ENCODE measurements around the gene ETS1. TPM values are rescaled to one million over a fixed set of nuclear protein-coding genes. Genes with fewer than 3 reads are reported as not detected.

The ETS1 gene
- total RNA-seq, 1 donor from 2014 or later, result 55.9 TPM

DNA sequence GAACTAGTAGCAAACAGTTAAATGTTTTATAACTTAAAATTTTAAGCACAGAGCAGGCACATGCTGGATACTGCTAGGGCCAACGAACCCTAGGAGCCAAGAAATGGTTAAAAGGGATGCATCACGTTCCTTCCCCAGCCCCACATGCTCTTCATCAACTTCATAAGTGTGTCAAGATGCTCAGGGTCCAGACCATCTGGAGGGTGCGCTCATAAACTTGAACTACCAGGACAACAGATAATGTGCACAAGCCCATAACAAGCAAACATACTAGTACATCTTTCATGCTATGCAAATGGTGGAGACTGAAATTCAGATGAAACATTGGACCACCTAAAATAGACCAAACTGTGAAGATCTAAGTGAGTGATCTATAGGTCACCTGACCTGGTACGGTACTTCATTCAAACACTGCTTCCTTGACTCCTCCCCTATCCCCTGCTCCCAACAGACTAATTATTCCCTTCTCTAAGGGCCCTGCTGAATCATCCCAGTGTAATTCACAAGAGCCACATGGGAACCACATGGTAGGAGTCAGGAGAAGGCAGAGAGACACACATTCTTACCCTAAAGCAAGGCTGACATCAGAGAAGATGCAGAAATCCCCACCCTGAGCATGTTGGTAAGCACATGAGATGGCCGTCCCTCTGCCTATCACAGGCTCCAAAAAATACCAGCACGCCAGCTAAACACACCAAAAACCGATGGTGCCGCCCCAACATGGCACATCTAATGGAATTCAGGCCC is 83.9 kb downstream of the ETS1 start:
- Mint-ChIP-seq H3K4me3 (no peak overlapping the region), H3K36me3 (ENCODE audit: low read depth) (peaks cover 3% of the 10 kb centered on the region), H3K27me3 (ENCODE audit: low read depth) (peaks cover 84% of the 10 kb centered on the region), H3K9me3 (peaks cover 5% of the 10 kb centered on the region), H3K4me1 (peaks cover 65% of the 10 kb centered on the region), H3K27ac (ENCODE audit: unreplicated experiment) (no peak overlapping the region)
- DNase-seq (ENCODE audit: low read depth, low spot score), result no peak
- TF ChIP-seq, protein P1, sequence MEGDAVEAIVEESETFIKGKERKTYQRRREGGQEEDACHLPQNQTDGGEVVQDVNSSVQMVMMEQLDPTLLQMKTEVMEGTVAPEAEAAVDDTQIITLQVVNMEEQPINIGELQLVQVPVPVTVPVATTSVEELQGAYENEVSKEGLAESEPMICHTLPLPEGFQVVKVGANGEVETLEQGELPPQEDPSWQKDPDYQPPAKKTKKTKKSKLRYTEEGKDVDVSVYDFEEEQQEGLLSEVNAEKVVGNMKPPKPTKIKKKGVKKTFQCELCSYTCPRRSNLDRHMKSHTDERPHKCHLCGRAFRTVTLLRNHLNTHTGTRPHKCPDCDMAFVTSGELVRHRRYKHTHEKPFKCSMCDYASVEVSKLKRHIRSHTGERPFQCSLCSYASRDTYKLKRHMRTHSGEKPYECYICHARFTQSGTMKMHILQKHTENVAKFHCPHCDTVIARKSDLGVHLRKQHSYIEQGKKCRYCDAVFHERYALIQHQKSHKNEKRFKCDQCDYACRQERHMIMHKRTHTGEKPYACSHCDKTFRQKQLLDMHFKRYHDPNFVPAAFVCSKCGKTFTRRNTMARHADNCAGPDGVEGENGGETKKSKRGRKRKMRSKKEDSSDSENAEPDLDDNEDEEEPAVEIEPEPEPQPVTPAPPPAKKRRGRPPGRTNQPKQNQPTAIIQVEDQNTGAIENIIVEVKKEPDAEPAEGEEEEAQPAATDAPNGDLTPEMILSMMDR (conservative IDR thresholded peaks at IDR 0.05), result no peak

DNA sequence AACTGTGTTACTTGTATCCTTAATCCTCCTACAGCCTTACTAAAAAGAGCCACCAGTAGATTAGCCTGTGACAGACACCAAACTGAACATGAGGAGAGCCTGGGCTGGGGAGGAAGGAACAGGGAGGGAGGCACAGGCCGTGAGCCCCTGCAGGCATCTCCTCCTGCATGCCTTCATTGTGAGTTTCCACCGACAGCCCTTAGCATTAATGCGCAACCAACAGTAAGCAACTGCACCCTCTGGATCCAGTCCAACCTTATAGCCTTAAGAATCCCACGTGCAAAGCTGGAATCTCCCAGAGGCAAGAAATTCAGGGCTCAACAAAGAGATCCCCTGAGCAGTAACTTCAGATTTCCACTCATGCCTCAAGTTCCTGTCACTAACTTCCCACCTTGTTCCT is 84.6 kb downstream of the ETS1 start:
- H3K4me3 Mint-ChIP-seq, result no peak overlapping the region
- H3K27me3 Mint-ChIP-seq (ENCODE audit: low read depth), result peaks cover 86% of the 10 kb centered on the region
- DNase-seq (ENCODE audit: low read depth, low spot score), result no peak
- H3K4me1 Mint-ChIP-seq, result peaks cover 67% of the 10 kb centered on the region
- H3K9me3 Mint-ChIP-seq, result peaks cover 5% of the 10 kb centered on the region
- TF ChIP-seq, protein P1 (conservative IDR thresholded peaks at IDR 0.05), result no peak
- no peak overlapping the region for H3K27ac Mint-ChIP-seq (ENCODE audit: unreplicated experiment)
- H3K36me3 Mint-ChIP-seq (ENCODE audit: low read depth), result peaks cover 3% of the 10 kb centered on the region

DNA sequence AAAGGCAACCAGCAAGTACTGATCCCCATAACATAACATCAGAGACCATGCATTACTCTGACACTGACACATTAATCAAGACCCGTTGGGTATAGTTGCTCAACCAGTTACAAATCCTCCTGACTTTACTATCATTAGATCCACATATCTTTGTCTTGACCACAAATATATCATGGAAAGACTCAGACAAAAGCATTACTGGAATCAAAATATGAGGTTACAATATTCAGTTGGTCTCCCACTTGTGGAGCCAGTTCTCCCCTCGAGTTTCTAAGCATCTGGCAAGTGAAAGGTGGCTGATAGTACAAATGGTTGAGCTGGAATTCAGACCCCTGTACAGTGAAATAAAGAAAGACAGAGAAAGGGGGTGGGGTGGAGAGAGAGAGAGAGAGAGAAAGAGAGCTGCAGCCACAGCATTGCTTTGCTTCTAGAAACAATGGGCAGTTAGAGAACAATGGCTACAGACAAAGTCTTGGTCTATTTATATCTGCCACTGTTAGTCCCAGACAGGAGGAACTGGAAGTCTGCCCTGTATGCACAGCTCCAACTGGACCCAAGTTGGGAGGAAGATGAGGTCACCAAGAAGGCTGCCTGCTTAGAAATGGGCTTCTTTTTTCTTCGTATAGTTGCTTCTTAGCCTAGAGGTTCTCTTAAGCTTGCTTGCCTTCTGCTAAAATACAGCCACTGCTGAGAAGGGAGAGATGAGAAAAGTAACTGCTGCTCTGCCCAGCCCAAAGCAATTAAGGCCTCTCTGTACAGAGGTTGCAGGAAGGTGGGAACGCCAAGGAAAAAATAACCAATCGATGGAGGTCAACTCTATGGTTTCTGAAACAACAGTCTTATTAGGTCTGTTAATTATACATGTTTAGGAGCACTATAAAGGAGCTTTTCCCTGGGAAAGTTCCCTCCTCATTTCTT is 85.5 kb downstream of the ETS1 start:
- H3K9me3 Mint-ChIP-seq, result peaks cover 5% of the 10 kb centered on the region
- H3K36me3 Mint-ChIP-seq (ENCODE audit: low read depth), result peaks cover 3% of the 10 kb centered on the region
- H3K27me3 Mint-ChIP-seq (ENCODE audit: low read depth), result peaks cover 86% of the 10 kb centered on the region
- H3K4me3 Mint-ChIP-seq, result no peak overlapping the region
- TF ChIP-seq, protein P1 (conservative IDR thresholded peaks at IDR 0.05), result no peak
- H3K27ac Mint-ChIP-seq (ENCODE audit: unreplicated experiment), result no peak overlapping the region
- H3K4me1 Mint-ChIP-seq, result peaks cover 68% of the 10 kb centered on the region
- no peak for DNase-seq (ENCODE audit: low read depth, low spot score)

DNA sequence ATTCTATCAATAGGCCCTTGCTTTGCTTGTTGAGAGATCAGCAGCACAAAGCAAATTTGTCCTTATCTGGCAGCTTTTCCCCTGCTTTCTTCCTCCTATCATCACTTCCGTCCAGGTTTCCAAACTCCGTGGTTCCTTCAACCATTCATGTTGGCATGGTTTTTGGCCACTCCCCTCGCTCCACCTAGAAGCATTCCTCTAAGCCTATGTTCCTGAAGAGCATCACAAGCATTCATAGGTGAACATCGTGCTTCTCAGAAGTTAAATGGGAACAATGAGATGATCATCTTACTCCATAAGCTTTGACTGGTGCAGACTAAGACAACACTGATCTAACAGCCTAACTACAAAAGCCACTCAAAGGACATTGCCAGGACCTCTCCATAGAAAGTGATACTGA is 86.3 kb downstream of the ETS1 start:
- H3K27ac Mint-ChIP-seq (ENCODE audit: unreplicated experiment), result no peak overlapping the region
- no peak overlapping the region for H3K4me3 Mint-ChIP-seq
- peaks cover 3% of the 10 kb centered on the region for H3K36me3 Mint-ChIP-seq (ENCODE audit: low read depth)
- peaks cover 87% of the 10 kb centered on the region for H3K27me3 Mint-ChIP-seq (ENCODE audit: low read depth)
- H3K9me3 Mint-ChIP-seq, result peaks cover 5% of the 10 kb centered on the region
- TF ChIP-seq, protein P1 (conservative IDR thresholded peaks at IDR 0.05), result no peak
- DNase-seq (ENCODE audit: low read depth, low spot score), result no peak
- H3K4me1 Mint-ChIP-seq, result peaks cover 65% of the 10 kb centered on the region

DNA sequence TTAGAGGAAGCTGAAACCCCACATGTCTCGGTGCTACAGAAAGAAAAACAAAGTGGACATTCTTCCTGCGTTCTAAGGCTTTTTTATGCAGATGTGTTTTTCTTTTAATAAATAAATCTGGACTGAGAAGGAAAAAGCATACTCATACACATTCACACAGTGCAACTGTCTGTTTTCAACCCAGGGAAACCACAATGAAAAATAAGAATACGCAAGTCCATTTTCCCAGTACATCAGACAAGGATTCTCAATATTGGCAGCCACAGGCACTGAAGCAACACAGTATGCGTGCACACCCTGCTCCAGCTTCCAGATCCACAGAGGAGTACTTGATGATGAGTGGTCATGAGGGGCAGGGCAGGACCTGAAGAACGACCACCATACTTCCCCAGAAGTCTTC is 86.9 kb downstream of the ETS1 start:
- Mint-ChIP-seq H3K4me1 (peaks cover 65% of the 10 kb centered on the region), H3K27me3 (ENCODE audit: low read depth) (peaks cover 87% of the 10 kb centered on the region), H3K27ac (ENCODE audit: unreplicated experiment) (no peak overlapping the region), H3K4me3 (no peak overlapping the region), H3K9me3 (peaks cover 5% of the 10 kb centered on the region), H3K36me3 (ENCODE audit: low read depth) (peaks cover 3% of the 10 kb centered on the region)
- DNase-seq (ENCODE audit: low read depth, low spot score), result no peak
- TF ChIP-seq, protein P1 (conservative IDR thresholded peaks at IDR 0.05), result no peak
